ENCODE data around the gene ANTKMT. TPM values are rescaled to one million over a fixed set of nuclear protein-coding genes. Genes with fewer than 3 reads are reported as not detected.
A peak's percentile ranks its signal among the peaks of the same experiment; 100 is the strongest.

ANTKMT gene
- total and polyA plus RNA-seq, 2 donors (not counting 3 experiments of a cell fraction or from before 2014, with no cell fraction given): 26.1 to 27.9 TPM

DNA sequence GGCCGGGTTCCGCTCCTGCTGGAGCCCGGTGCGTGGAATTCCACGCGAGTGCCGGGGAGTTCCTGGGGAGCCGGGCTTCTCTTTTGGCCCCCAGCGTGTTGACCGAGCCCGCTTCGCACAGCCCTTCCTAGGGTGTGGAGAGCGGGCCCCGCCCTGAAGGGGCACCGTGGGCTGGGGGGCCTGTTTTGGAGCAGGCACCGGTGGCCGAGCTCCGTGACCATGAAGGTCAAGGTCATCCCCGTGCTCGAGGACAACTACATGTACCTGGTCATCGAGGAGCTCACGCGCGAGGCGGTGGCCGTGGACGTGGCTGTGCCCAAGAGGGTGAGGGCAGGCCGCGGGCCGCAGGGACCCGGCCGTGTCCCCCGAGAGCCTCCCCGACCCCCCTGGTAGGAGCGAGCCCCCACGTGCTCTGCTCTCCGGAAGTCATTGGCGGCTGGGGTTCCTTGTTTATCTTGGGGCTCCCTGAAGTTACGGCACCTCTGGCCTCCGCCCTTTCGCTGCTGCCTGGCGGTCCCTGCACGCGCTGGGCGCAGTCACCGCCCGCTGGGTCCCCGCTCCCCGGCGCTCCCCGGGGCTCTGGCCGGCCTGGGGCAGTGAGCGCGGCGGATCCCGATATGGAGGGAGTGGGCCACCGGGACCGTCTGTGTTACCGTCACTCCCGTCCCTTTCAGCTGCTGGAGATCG, 6.5 kb downstream of the ANTKMT start:
- H2AFZ ChIP-seq (ENCODE audit: low read depth, low read length): peak overlapping the region; percentile 61
- intact Hi-C loops (cut with micrococcal nuclease) (no loop called here), dilution Hi-C loops (cut with MboI; ENCODE audit: extremely low pct_ligation_motif_present, low sequenced_read_pairs) (no loop called here)
- no peak for DNase-seq (ENCODE audit: low read depth, low spot score)
- H3K27me3 ChIP-seq (ENCODE audit: control insufficient read depth in 2 of 2, insufficient read depth in 2 of 2, low read length in 2 of 2): no peaks in the 10 kb centered on the region
- no TSS peak for BruUV-seq (replicated peaks)
- H3K36me3 ChIP-seq (ENCODE audit: control insufficient read depth in 2 of 2, extremely low read depth in 1 of 2, insufficient read depth in 2 of 2, low read length in 2 of 2): peaks cover 2 to 4% of the 10 kb centered on the region in 2 experiments
- H3K4me3 ChIP-seq (replicated peaks in 1 of 3; ENCODE audit: insufficient read depth in 1 of 3, low read depth in 1 of 3, low read length in 3 of 3): peak overlapping the region; percentile 17 to 61 (median 44)
- FAIRE-seq: no peak
- no peak overlapping the region for H3K27ac ChIP-seq (ENCODE audit: insufficient read depth, low read depth, low read length)
- POLR2A ChIA-PET: no interaction called here
- CTCF ChIA-PET: interaction anchor here (1.0 to 5.7 kb wide), 5 partner anchors 9 to 61 kb away, joined by 3 to 34 read pairs (median 6); partner anchors contain the start of genes CHTF18, METRN and RPUSD1
- no peaks in the 10 kb centered on the region for H4K20me1 ChIP-seq (replicated peaks; ENCODE audit: control insufficient read depth, extremely low read depth, insufficient read depth, low read length)
- peak overlapping the region; percentile 69 for H3K4me2 ChIP-seq (ENCODE audit: insufficient read depth, low read length)
- TF ChIP-seq, protein P1, sequence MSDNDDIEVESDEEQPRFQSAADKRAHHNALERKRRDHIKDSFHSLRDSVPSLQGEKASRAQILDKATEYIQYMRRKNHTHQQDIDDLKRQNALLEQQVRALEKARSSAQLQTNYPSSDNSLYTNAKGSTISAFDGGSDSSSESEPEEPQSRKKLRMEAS (IDR thresholded peaks at IDR 0.05; ENCODE audit: insufficient read depth, insufficient read length): no peak
- TF ChIP-seq MYC (IDR thresholded peaks at IDR 0.05; ENCODE audit: low read depth, low read length): no peak
- TF ChIP-seq JUN (IDR thresholded peaks at IDR 0.05; ENCODE audit: borderline replicate concordance, insufficient read depth, insufficient read length, low read depth): no peak
- TF ChIP-seq EZH2 (IDR thresholded peaks at IDR 0.05; ENCODE audit: borderline replicate concordance, low read depth, low read length, severe bottlenecking): no peak
- TF ChIP-seq POLR2A (IDR thresholded peaks at IDR 0.05; ENCODE audit: low read depth, low read length): no peak
- TF ChIP-seq POLR2AphosphoS5 (IDR thresholded peaks at IDR 0.05; ENCODE audit: insufficient read depth, low read depth, low read length): no peak
- TF ChIP-seq GATA2 (IDR thresholded peaks at IDR 0.05; ENCODE audit: insufficient read depth, insufficient read length, low read depth, low read length): no peak
- TF ChIP-seq, protein P2, sequence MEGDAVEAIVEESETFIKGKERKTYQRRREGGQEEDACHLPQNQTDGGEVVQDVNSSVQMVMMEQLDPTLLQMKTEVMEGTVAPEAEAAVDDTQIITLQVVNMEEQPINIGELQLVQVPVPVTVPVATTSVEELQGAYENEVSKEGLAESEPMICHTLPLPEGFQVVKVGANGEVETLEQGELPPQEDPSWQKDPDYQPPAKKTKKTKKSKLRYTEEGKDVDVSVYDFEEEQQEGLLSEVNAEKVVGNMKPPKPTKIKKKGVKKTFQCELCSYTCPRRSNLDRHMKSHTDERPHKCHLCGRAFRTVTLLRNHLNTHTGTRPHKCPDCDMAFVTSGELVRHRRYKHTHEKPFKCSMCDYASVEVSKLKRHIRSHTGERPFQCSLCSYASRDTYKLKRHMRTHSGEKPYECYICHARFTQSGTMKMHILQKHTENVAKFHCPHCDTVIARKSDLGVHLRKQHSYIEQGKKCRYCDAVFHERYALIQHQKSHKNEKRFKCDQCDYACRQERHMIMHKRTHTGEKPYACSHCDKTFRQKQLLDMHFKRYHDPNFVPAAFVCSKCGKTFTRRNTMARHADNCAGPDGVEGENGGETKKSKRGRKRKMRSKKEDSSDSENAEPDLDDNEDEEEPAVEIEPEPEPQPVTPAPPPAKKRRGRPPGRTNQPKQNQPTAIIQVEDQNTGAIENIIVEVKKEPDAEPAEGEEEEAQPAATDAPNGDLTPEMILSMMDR (IDR thresholded peaks at IDR 0.05; ENCODE audit: extremely low read depth in 1 of 2, insufficient read depth in 1 of 2, low read depth in 1 of 2, low read length in 2 of 2): no peak
- no peak for TF ChIP-seq FOS (IDR thresholded peaks at IDR 0.05; ENCODE audit: borderline replicate concordance, insufficient read depth, low read length)
- no peaks in the 10 kb centered on the region for H3K79me2 ChIP-seq (ENCODE audit: control insufficient read depth, insufficient read depth, low read length)
- H3K9me3 ChIP-seq (replicated peaks; ENCODE audit: control insufficient read depth, insufficient read depth, low read length): no peaks in the 10 kb centered on the region
- H3K4me1 ChIP-seq (ENCODE audit: control insufficient read depth, extremely low read depth, insufficient read depth, low read length): peaks cover 13% of the 10 kb centered on the region
- H3K9me1 ChIP-seq (replicated peaks; ENCODE audit: control insufficient read depth, extremely low read depth, insufficient read depth, low read length): no peaks in the 10 kb centered on the region
- H3K9ac ChIP-seq (replicated peaks; ENCODE audit: extremely low read depth, insufficient read depth, low read length): peak overlapping the region; percentile 14

Data from endothelial cell of umbilical vein (primary cell).